Measurements from ENCODE around the gene UPF3A. TPM values are rescaled to one million over a fixed set of nuclear protein-coding genes. Genes with fewer than 3 reads are reported as not detected.

Gene UPF3A
- total and polyA plus RNA-seq, 9 of the 15 experiments (the other 6 are each of a cell fraction or from before 2014, with no cell fraction given) = 15.6 to 76.5 (median 40.9) TPM

- TF ChIP-seq EGR1 (conservative IDR thresholded peaks at IDR 0.05) (no peak), RBM17 (IDR thresholded peaks at IDR 0.05; ENCODE audit: borderline replicate concordance, low read depth, low read length) (no peak), FOXJ2 (tag; IDR thresholded peaks at IDR 0.05) (peak; percentile 57; the same call in 1 of the 2 replicates), LARP7 (IDR thresholded peaks at IDR 0.05) (no peak), RBBP5 (IDR thresholded peaks at IDR 0.05; ENCODE audit: borderline replicate concordance, insufficient read depth, low read length, poor library complexity, severe bottlenecking) (no peak), YY1 (IDR thresholded peaks at IDR 0.05; ENCODE audit: borderline replicate concordance in 1 of 3, control insufficient read depth in 1 of 3, extremely low read depth in 1 of 3, insufficient read depth in 3 of 3, insufficient read length in 1 of 3, insufficient replicate concordance in 2 of 3, low read depth in 1 of 3, low read length in 2 of 3) (no peak), ZNF253 (CRISPR knock-in tag; conservative IDR thresholded peaks at IDR 0.05) (no peak), CEBPB (tag; IDR thresholded peaks at IDR 0.05) (no peak), PTRF (tag; IDR thresholded peaks at IDR 0.05) (no peak), ADNP (tag; IDR thresholded peaks at IDR 0.05) (no peak), GABPA (tag; conservative IDR thresholded peaks at IDR 0.05; ENCODE audit: low read depth) (no peak), CHCHD3 (CRISPR knock-in tag; IDR thresholded peaks at IDR 0.05) (no peak), RAD51 (IDR thresholded peaks at IDR 0.05; ENCODE audit: borderline replicate concordance, low read depth) (no peak), ZNF449 (CRISPR knock-in tag; IDR thresholded peaks at IDR 0.05) (no peak), ZNF445 (CRISPR knock-in tag; IDR thresholded peaks at IDR 0.05; ENCODE audit: low read depth) (no peak), WHSC1 (IDR thresholded peaks at IDR 0.05; ENCODE audit: low read length) (no peak), SOX6 (IDR thresholded peaks at IDR 0.05) (no peak), CCNT2 (IDR thresholded peaks at IDR 0.05; ENCODE audit: borderline replicate concordance, extremely low read depth, insufficient read length, low read depth, low read length) (no peak), NFXL1 (CRISPR knock-in tag; IDR thresholded peaks at IDR 0.05) (no peak), CTCF (IDR thresholded peaks at IDR 0.05 in 2 of 3, conservative IDR thresholded peaks at IDR 0.05 in 1 of 3; ENCODE audit: insufficient read depth in 2 of 3, low read depth in 1 of 3, low read length in 3 of 3) (no peak), HBP1 (CRISPR knock-in tag; IDR thresholded peaks at IDR 0.05) (no peak), MXD1 (CRISPR knock-in tag; IDR thresholded peaks at IDR 0.05; ENCODE audit: borderline replicate concordance, poor library complexity, severe bottlenecking) (no peak), C11orf30 (IDR thresholded peaks at IDR 0.05; ENCODE audit: low read depth) (peak; percentile 92), ZNF124 (CRISPR knock-in tag; IDR thresholded peaks at IDR 0.05) (no peak)
Measured at GRCh38 chr13:114285166-114285808, 3.9 kb downstream of the UPF3A start (continued).

Measured in K562 (cell line).